Measurements from ENCODE around the gene LAPTM4A.
"Not testable (repeated sequence)": the region's sequence is repeated elsewhere in the genome, so short reads cannot be mapped to it uniquely, and the experiment has no call there.

The LAPTM4A gene

GRCh38 chr2:20054119-20054518, 2.7 kb upstream of the LAPTM4A start:
- FAIRE-seq (no peak), DNase-seq (ENCODE audit: extremely low spot score, insufficient read length, low read depth) (no peak)

GRCh38 chr2:20052861-20053281, 1.4 kb upstream of the LAPTM4A start:
- DNase-seq (ENCODE audit: extremely low spot score, insufficient read length, low read depth) (no peak), FAIRE-seq (no peak)

- DNase-seq (ENCODE audit: extremely low spot score, insufficient read length, low read depth) (no peak), FAIRE-seq (no peak)
These were observed 912 bp upstream of the LAPTM4A start for GRCh38 chr2:20052229-20052851.

GRCh38 chr2:20050646-20051531, 539 bp downstream of the LAPTM4A start:
- DNase-seq (ENCODE audit: extremely low spot score, insufficient read length, low read depth) (no peak), FAIRE-seq (peak; percentile 5)

GRCh38 chr2:20050104-20050645, 1.3 kb downstream of the LAPTM4A start:
- peak; percentile 52 for FAIRE-seq
- no peak for DNase-seq (ENCODE audit: extremely low spot score, insufficient read length, low read depth)

GRCh38 chr2:20049637-20050036, 1.8 kb downstream of the LAPTM4A start:
- no peak for DNase-seq (ENCODE audit: extremely low spot score, insufficient read length, low read depth)

GRCh38 chr2:20048488-20049448, 2.7 kb downstream of the LAPTM4A start:
- DNase-seq (ENCODE audit: extremely low spot score, insufficient read length, low read depth) (no peak), FAIRE-seq (no peak)

More at GRCh38 chr2:20049637-20050036, 1.8 kb downstream of the LAPTM4A start:
- FAIRE-seq: no peak

GRCh38 chr2:20045712-20046292, 5.6 kb downstream of the LAPTM4A start:
- not testable (repeated sequence) for FAIRE-seq; DNase-seq (ENCODE audit: extremely low spot score, insufficient read length, low read depth)

GRCh38 chr2:20044778-20045177, 6.7 kb downstream of the LAPTM4A start:
- FAIRE-seq (no peak), DNase-seq (ENCODE audit: extremely low spot score, insufficient read length, low read depth) (no peak)

- DNase-seq (ENCODE audit: extremely low spot score, insufficient read length, low read depth) (no peak), FAIRE-seq (no peak)
These were observed 8.9 kb downstream of the LAPTM4A start for GRCh38 chr2:20042531-20042930.

- no peak for DNase-seq (ENCODE audit: extremely low spot score, insufficient read length, low read depth)
- no peak for FAIRE-seq
These were observed 10.8 kb downstream of the LAPTM4A start for GRCh38 chr2:20040489-20041172.

GRCh38 chr2:20037660-20038059, 13.8 kb downstream of the LAPTM4A start:
- FAIRE-seq: no peak
- DNase-seq (ENCODE audit: extremely low spot score, insufficient read length, low read depth): no peak

- FAIRE-seq: peak; percentile 56
These were observed 15.3 kb downstream of the LAPTM4A start for GRCh38 chr2:20035955-20036666.

GRCh38 chr2:20034821-20035220, 16.6 kb downstream of the LAPTM4A start:
- DNase-seq (ENCODE audit: extremely low spot score, insufficient read length, low read depth) (no peak), FAIRE-seq (no peak)

More at GRCh38 chr2:20035955-20036666, 15.3 kb downstream of the LAPTM4A start:
- DNase-seq (ENCODE audit: extremely low spot score, insufficient read length, low read depth): no peak

- FAIRE-seq: no peak
- no peak for DNase-seq (ENCODE audit: extremely low spot score, insufficient read length, low read depth)
These were observed 17.2 kb downstream of the LAPTM4A start for GRCh38 chr2:20034218-20034617.

- FAIRE-seq (no peak), DNase-seq (ENCODE audit: extremely low spot score, insufficient read length, low read depth) (no peak)
These were observed 18.1 kb downstream of the LAPTM4A start for GRCh38 chr2:20033322-20033721.

- FAIRE-seq (no peak), DNase-seq (ENCODE audit: extremely low spot score, insufficient read length, low read depth) (no peak)
These were observed 21.2 kb downstream of the LAPTM4A start for GRCh38 chr2:20030224-20030623.

- DNase-seq (ENCODE audit: extremely low spot score, insufficient read length, low read depth) (no peak), FAIRE-seq (no peak)
These were observed 23.6 kb downstream of the LAPTM4A start for GRCh38 chr2:20027705-20028434.
